CMK (cell line): ENCODE results near the gene RCOR2.
"Not testable (repeated sequence)": the region's sequence is repeated elsewhere in the genome, so short reads cannot be mapped to it uniquely, and the experiment has no call there.

Experiments
- DNase-seq: peaks from one replicate; pipeline ENCODE4 v3.0.0-alpha.2; 2010; ENCODE audit warnings: low read depth

RCOR2 gene

DNA sequence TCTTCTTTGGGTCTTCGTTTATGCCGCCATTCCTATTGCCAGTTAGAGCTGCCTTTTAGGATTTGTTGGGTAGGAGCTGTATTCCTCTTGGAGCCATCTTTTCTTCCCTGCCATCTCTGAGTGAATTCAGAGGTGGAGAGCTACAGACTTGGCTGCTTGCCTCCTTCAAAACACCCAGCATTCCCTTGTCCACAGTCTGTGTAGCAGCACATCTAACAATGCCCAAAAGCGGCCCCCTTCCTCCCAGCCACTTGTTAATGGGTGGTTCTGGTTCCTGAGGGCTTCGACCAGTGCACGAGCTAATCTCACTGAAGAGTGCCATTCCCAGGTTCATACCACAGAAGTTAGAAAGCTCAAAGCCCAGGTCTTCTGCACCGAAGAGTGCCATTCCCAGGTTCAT, 40.3 kb downstream of the RCOR2 start:
- DNase-seq = no peak

DNA sequence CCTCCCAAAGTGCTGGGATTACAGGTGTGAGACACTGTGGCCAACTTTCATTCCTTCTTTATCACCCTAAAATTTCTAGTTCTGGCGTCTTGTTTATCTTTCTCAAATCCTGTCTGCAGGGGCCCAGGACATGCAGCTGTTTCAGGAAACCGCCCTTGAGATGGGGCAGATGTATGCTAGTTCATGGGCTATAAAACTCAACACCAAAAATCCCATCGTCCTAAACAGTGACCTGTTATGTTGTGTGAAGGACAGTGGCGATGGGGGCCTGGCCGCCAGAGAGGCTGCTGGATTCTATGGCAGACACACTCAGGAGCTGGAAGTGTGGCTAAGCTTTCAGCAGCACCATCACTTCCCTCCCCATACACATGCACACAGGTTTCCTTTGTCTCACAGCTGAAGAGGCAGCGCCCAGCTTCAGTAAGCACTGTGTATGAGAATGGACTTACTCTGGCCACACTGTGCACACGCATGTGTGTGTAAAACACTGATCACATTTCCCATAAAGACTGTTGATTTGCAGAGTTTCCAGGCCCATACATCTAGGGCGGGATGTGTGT, 41.4 kb downstream of the RCOR2 start:
- DNase-seq = no peak

DNA sequence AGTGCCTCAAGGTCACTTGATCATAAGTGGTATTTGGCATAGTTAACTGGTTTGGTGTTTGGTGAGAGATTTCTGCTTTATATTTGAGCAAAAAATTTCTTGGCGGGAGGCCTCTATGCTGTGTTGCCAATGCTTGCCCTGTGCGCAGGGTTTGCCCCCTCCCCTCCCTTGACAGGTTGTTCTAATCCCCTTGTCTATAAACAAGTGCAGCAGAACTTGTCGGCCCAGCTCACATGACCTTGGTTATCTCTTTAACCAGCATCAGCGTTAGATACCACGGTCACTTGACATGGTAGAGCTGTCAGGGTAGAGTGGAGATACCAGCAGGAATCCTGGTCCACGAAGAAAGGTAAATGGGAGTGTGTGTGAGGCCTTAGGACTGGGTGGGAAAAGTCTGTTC, 42.5 kb downstream of the RCOR2 start:
- DNase-seq = no peak

DNA sequence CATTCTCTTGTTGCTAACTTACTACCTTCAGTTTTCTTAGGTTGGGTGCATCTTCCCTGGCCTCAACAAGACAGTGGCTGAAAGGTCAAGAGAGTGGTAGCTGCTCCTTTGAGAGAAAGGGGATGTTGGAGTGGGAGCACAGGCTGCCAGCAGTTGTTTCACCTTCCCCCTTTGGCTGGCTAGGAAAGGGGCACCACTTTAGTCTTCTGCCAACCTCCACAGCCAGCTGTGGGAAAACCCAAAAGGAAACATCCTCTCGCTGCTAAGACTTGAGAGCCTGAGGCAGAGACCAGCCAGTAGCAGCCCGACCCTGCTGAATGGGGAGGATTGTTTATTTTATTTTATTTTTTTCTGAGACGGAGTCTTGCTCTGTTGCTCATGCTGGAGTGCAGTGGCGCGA, 43.7 kb downstream of the RCOR2 start:
- no peak for DNase-seq

DNA sequence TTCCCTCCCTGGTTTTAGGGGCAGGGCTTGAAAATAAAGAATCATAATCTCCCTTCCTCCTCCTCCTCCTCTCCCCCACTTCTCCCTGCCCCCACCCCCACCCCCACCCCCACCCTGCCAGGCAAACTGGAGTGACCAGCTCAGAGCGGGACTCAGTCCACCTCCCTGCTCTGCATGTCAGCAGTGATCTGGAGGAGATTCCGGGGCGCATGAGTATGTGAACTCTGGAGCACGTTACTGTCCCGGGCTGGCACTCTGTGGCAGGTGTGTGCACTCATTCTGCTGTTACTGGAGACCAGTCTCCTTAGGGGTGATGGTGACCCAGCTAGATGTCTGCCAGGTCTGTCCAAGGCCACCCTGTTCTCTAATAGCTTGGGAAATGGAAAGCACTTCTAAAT, 44.2 kb downstream of the RCOR2 start:
- DNase-seq = no peak

DNA sequence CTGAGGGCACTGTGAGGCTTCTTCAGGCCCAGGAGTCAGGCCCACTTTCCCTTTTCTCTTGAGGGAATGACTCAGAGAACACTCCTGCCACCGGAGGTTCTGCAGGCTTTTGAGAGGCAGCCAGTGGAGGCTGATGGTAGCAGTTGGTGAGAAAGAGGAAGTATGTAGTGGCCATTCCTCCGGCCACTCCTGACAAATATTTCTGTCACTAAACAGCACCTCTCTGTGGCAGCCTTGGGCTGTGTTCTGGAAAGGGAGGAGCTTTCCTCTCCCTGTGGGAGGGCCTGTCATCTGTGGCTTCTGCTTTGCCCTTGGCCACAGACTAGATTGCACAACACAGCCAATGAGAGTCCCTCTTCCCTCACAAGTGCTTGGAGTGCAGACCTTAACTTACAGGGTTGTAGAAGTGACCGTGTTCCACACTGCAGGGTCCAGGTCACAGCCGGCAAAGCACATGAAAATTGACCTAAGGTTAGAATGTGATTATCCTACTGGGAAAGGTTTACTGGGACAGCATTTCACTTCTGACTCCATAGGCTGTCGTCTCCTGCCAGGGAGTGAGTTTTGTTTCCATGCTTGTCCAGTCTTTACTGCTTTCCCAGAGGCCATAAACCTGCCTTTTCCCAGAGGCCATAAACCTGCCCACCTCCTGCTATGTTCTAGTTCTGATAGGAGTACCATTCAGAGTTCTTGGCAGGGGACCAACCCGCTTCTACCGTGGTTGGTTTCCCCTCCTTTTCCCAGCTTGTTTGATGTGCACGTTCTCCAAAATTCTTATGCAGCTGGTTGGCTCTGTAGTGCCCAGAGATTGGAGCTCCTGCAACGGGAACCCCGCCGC, 44.8 kb downstream of the RCOR2 start:
- peak; percentile 68 for DNase-seq

DNA sequence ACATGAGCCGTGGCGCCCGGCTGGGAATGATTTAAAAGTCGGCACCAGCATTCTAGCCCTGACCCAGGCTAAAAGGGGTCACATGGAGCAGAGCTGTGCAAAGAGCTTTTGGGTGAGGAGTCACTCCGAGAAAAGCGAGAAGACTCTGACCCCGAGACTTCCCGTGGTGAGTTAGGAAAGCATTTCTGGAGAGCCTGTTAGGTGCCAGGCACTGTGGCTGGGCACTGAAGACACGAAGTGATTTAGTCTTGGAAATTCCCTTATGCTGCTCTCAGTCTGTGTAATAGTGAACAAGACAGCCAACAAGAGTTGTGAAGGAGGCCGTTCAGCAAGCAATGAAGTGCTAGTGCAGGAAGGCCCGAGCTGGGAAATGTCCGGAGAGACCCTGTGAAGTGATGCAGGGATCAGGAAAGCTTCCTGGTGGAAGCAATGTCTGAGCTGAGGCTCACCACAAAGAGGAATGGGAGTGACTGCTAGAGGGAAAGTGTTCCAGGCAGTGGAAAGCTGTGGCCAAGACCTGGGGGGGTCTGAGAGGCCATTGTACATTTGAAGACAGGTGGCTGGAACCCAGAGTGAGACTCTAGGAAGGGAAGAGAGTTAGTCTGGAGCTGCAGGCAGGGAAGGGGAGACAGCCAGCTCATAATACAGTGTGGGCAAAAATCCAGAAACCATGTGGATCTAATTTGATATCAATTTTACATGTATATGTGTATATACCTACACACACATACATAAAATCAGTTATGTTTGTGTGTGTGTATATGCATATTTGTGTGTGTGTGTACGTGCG, 46.4 kb downstream of the RCOR2 start:
- DNase-seq = no peak

DNA sequence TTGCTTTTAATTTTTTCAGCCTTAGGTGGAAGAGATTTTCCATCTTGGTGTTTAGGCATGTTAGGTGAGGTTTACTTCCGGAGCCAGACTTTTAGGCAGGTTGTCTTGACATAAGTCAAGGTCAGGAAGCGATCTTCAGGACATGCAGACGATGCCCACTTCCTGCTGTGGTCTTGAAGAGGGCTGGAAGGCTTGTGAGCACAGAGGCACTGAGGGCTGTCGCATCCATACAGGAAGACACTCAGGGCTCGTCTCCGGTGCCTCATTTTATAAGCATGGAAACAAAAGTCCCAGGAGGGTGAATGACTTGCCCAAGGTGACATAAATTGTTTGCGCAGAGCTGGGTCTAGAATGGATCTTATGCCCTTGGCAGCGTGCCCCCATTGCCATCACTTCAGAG, 47.3 kb downstream of the RCOR2 start:
- no peak for DNase-seq

DNA sequence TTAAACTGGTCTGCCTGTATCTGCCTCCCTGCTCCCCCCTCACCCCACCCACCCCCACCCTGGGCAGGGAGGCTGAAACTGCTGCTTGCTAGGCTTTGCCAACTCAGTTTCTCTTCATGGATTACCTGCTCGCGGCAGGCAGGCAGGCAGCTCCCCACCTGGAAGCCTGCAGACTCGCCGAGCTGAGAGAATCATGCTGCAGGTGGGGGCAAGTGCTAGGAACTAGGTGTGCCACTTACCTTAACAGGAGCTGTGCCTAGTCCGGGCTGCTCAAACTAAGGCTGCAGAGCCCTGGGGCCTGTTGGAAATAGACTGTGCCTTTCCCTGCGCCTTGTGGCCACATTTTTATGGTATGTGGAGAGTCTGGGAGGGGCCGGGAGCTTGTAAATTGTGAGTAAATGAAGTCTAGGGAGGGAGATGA, 47.8 kb downstream of the RCOR2 start:
- DNase-seq = no peak

DNA sequence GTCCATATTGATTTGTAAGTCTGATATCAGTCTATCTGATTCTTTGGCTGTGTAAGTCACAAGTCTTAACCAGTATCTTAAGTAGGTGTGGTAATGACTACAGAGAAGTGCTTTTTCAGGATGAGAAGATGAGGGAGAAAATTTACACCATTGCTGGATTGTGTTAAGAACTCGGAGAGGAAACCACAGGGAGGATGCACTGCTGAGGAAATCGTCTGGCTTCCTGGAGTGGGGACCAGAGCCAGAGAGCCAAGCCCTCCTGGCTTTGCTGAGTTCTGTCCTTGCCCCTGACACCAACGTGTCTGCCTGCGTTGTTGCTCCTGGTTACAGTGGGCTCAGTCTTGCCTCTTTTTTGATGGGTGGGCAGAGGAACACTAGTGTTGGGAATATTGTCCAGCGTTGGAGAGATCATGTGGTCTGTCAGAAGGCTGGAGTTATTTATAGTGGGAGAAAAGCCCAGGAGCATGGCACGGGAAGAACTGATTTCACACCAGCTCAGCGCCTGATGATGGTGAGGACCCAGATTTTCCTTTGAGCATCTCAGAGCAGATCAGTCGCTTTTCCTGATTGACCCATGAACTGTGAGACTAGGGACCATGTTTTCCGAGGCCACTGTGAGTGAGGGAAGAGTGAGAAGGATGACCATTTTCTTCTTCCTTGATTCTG, 48.4 kb downstream of the RCOR2 start:
- DNase-seq = no peak

DNA sequence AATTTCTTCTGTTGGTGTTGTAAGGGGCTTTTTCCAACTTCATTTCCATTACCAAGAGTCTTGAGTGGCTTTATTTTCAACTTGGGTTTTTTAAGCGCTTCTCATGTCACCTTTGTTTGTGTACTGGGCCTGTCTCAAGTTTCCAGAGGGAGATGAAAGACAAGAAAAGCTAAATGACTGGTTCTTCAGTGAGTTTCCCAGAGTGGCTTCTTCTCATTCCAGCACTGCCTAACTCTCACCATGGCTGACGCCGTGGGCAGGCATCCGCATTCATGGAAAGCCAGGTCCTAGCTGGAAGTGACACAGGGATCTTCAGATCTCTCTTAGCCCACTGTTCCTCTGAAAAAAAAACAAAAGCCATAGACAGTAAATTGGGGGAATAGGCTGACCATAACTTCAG, 49.5 kb downstream of the RCOR2 start:
- no peak for DNase-seq

DNA sequence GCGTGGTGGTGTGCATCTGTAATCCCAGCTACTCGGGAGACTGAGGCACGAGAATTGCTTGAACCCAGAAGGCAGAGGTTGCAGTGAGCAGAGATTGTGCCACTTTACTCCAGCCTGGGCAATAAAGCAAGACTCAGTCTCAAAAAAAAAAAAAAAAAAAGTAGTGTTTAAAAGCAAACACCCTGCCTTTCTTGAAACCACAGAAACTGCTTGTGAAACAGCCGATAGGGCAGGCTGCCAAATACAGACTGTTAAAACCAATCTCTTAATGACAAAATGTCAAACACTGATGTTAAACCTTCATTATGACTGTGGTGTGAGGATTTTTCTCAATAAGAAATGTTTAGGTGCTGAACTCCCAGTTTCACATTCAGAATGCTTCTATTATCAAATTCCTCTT, 50.8 kb downstream of the RCOR2 start:
- no peak for DNase-seq

DNA sequence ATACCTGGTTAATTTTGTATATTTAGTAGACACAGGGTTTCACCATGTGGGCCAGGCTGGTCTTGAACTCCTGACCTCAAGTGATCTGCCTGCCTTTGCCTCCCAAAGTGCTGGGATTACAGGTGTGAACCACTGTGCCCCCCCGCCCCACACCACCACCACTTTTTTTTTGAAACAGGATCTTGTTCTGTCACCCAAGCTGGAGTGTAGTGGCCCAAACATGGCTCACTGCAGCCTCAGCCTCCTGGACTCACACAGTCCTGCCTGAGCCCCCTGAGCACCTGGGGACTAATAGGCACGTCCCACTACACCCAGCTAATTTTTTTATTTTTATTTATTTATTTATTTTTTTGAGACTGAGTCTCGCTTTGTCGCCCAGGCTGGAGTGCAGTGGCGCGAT, 53.3 kb downstream of the RCOR2 start:
- DNase-seq = not testable (repeated sequence)

DNA sequence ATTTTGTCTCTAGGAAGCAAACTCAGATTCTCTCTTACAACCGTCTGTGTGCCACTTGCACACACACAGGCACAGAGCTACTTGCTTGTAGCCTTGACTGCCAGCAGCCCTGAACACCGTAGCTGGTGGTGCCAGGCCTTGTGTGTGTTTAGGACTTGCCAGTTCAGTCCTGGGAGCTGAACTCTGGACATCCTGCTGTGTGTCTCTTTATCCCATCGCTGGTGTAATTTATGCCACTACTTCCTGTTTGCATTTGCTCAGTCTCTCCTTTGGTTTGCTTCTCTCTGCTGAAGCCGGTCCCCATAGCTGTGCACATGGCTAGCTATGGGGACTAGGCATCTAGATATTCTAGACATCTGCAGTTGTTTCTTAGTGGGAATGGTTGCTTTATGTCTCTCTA, 54.0 kb downstream of the RCOR2 start:
- DNase-seq = no peak
